Measurements from ENCODE around the gene SH3TC1.
A peak's percentile ranks its signal among the peaks of the same experiment; 100 is the strongest.

The SH3TC1 gene

GRCh38 chr4:8189551-8190466, 9.3 kb upstream of the SH3TC1 start:
- H3F3A ChIP-seq (ENCODE audit: insufficient read depth, low read length), result no peaks in the 10 kb centered on the region
- H3K9me3 ChIP-seq (ENCODE audit: low read length), result no peaks in the 10 kb centered on the region
- H3K4me1 ChIP-seq (ENCODE audit: insufficient read depth, low read length, severe bottlenecking), result no peaks in the 10 kb centered on the region
- H3K27me3 ChIP-seq (ENCODE audit: insufficient read depth, low read length), result no peaks in the 10 kb centered on the region
- TF ChIP-seq EZH2 (IDR thresholded peaks at IDR 0.05; ENCODE audit: borderline replicate concordance, low read length), result no peak
- no peak for TF ChIP-seq CTCF (IDR thresholded peaks at IDR 0.05; ENCODE audit: low read length)
- H3K36me3 ChIP-seq (ENCODE audit: insufficient read depth, low read length), result no peaks in the 10 kb centered on the region
- H3K27ac ChIP-seq (ENCODE audit: low read depth, low read length, poor library complexity, severe bottlenecking), result no peak overlapping the region
- H3K79me2 ChIP-seq (ENCODE audit: insufficient read depth, low read length), result no peaks in the 10 kb centered on the region
- H2AFZ ChIP-seq (ENCODE audit: low read length), result no peak overlapping the region
- no peaks in the 10 kb centered on the region for H4K20me1 ChIP-seq (ENCODE audit: insufficient read depth, low read length)
- H3K4me3 ChIP-seq (ENCODE audit: low read depth, low read length, poor library complexity, severe bottlenecking), result no peak overlapping the region
- H3K4me2 ChIP-seq (ENCODE audit: low read length), result no peak overlapping the region
- no peaks in the 10 kb centered on the region for H3K9me2 ChIP-seq (ENCODE audit: low read depth, low read length)
- H3K9ac ChIP-seq (ENCODE audit: low read length), result no peak overlapping the region

- no peaks in the 10 kb centered on the region for H3K27me3 ChIP-seq (ENCODE audit: insufficient read depth, low read length)
- H3K27ac ChIP-seq (ENCODE audit: low read depth, low read length, poor library complexity, severe bottlenecking), result no peak overlapping the region
- TF ChIP-seq CTCF (IDR thresholded peaks at IDR 0.05; ENCODE audit: low read length), result no peak
- H3K4me1 ChIP-seq (ENCODE audit: insufficient read depth, low read length, severe bottlenecking), result no peaks in the 10 kb centered on the region
- no peaks in the 10 kb centered on the region for H3K9me2 ChIP-seq (ENCODE audit: low read depth, low read length)
- no peak overlapping the region for H3K4me2 ChIP-seq (ENCODE audit: low read length)
- H3K9me3 ChIP-seq (ENCODE audit: low read length), result no peaks in the 10 kb centered on the region
- H3F3A ChIP-seq (ENCODE audit: insufficient read depth, low read length), result no peaks in the 10 kb centered on the region
- H3K79me2 ChIP-seq (ENCODE audit: insufficient read depth, low read length), result no peaks in the 10 kb centered on the region
- no peaks in the 10 kb centered on the region for H3K36me3 ChIP-seq (ENCODE audit: insufficient read depth, low read length)
- no peak overlapping the region for H3K4me3 ChIP-seq (ENCODE audit: low read depth, low read length, poor library complexity, severe bottlenecking)
- H2AFZ ChIP-seq (ENCODE audit: low read length), result no peak overlapping the region
- no peaks in the 10 kb centered on the region for H4K20me1 ChIP-seq (ENCODE audit: insufficient read depth, low read length)
- no peak overlapping the region for H3K9ac ChIP-seq (ENCODE audit: low read length)
Measured at GRCh38 chr4:8191136-8191747, 7.8 kb upstream of the SH3TC1 start.

- no peaks in the 10 kb centered on the region for H3K27me3 ChIP-seq (ENCODE audit: insufficient read depth, low read length)
- no peak overlapping the region for H3K4me3 ChIP-seq (ENCODE audit: low read depth, low read length, poor library complexity, severe bottlenecking)
- no peaks in the 10 kb centered on the region for H3F3A ChIP-seq (ENCODE audit: insufficient read depth, low read length)
- H3K4me2 ChIP-seq (ENCODE audit: low read length), result no peak overlapping the region
- H3K79me2 ChIP-seq (ENCODE audit: insufficient read depth, low read length), result no peaks in the 10 kb centered on the region
- H3K9me2 ChIP-seq (ENCODE audit: low read depth, low read length), result no peaks in the 10 kb centered on the region
- peak; percentile 13; the same call in 1 of the 2 replicates for TF ChIP-seq CTCF (IDR thresholded peaks at IDR 0.05; ENCODE audit: low read length)
- TF ChIP-seq EZH2 (IDR thresholded peaks at IDR 0.05; ENCODE audit: borderline replicate concordance, low read length), result no peak
- no peaks in the 10 kb centered on the region for H3K36me3 ChIP-seq (ENCODE audit: insufficient read depth, low read length)
- H3K27ac ChIP-seq (ENCODE audit: low read depth, low read length, poor library complexity, severe bottlenecking), result no peak overlapping the region
- H3K4me1 ChIP-seq (ENCODE audit: insufficient read depth, low read length, severe bottlenecking), result no peaks in the 10 kb centered on the region
- no peak overlapping the region for H3K9ac ChIP-seq (ENCODE audit: low read length)
- H3K9me3 ChIP-seq (ENCODE audit: low read length), result no peaks in the 10 kb centered on the region
- H4K20me1 ChIP-seq (ENCODE audit: insufficient read depth, low read length), result no peaks in the 10 kb centered on the region
- H2AFZ ChIP-seq (ENCODE audit: low read length), result no peak overlapping the region
Measured at GRCh38 chr4:8192748-8193738, 6.0 kb upstream of the SH3TC1 start.
